ENCODE results near the gene TAF1C.

GRCh38 chr16:84191466-84191865 is 4.6 kb upstream of the TAF1C start:
- TF ChIP-seq SP1 (CRISPR knock-in tag; conservative IDR thresholded peaks at IDR 0.05) (no peak), FOXP1 (CRISPR knock-in tag; IDR thresholded peaks at IDR 0.05; ENCODE audit: borderline replicate concordance) (no peak), CTCF (IDR thresholded peaks at IDR 0.05) (no peak), JUN (CRISPR knock-in tag; IDR thresholded peaks at IDR 0.05) (no peak), CREM (CRISPR knock-in tag; IDR thresholded peaks at IDR 0.05) (no peak), ATF2 (CRISPR knock-in tag; IDR thresholded peaks at IDR 0.05; ENCODE audit: borderline replicate concordance, low read depth) (no peak), AFF4 (CRISPR knock-in tag; IDR thresholded peaks at IDR 0.05; ENCODE audit: borderline replicate concordance) (no peak), KAT7 (CRISPR knock-in tag; IDR thresholded peaks at IDR 0.05; ENCODE audit: borderline replicate concordance) (no peak)
